ENCODE measurements around the gene UTS2B.

Gene UTS2B

GRCh38 chr3:191238321-191238817 lies 92.0 kb downstream of the UTS2B start:
- no peak for FAIRE-seq
- no peak for TF ChIP-seq POLR2A (IDR thresholded peaks at IDR 0.05; ENCODE audit: low read depth, low read length)
- TF ChIP-seq POU2F2 (IDR thresholded peaks at IDR 0.05; ENCODE audit: low read depth, low read length), result no peak
- TF ChIP-seq TAF1 (IDR thresholded peaks at IDR 0.05; ENCODE audit: low read depth, low read length), result no peak
- no peak for TF ChIP-seq POLR2AphosphoS5 (IDR thresholded peaks at IDR 0.05; ENCODE audit: low read depth, low read length)
- no peak for TF ChIP-seq SPI1 (IDR thresholded peaks at IDR 0.05; ENCODE audit: low read depth, low read length)
- no peak for TF ChIP-seq PAX5 (IDR thresholded peaks at IDR 0.05; ENCODE audit: insufficient read depth, low read length, severe bottlenecking)
- no peak for DNase-seq (ENCODE audit: insufficient read length, low spot score)

- FAIRE-seq, result peak; percentile 66
- DNase-seq (ENCODE audit: insufficient read length, low spot score), result no peak
- no peak for TF ChIP-seq SPI1 (IDR thresholded peaks at IDR 0.05; ENCODE audit: low read depth, low read length)
- no peak for TF ChIP-seq PAX5 (IDR thresholded peaks at IDR 0.05; ENCODE audit: insufficient read depth, low read length, severe bottlenecking)
- no peak for TF ChIP-seq TAF1 (IDR thresholded peaks at IDR 0.05; ENCODE audit: low read depth, low read length)
- TF ChIP-seq POLR2A (IDR thresholded peaks at IDR 0.05; ENCODE audit: low read depth, low read length), result no peak
- no peak for TF ChIP-seq POLR2AphosphoS5 (IDR thresholded peaks at IDR 0.05; ENCODE audit: low read depth, low read length)
- no peak for TF ChIP-seq POU2F2 (IDR thresholded peaks at IDR 0.05; ENCODE audit: low read depth, low read length)
These were observed 93.1 kb downstream of the UTS2B start for GRCh38 chr3:191237047-191237882.

GRCh38 chr3:191236646-191237045 lies 93.7 kb downstream of the UTS2B start:
- FAIRE-seq, result no peak
- TF ChIP-seq POLR2AphosphoS5 (IDR thresholded peaks at IDR 0.05; ENCODE audit: low read depth, low read length), result no peak
- TF ChIP-seq SPI1 (IDR thresholded peaks at IDR 0.05; ENCODE audit: low read depth, low read length), result no peak
- TF ChIP-seq TAF1 (IDR thresholded peaks at IDR 0.05; ENCODE audit: low read depth, low read length), result no peak
- TF ChIP-seq PAX5 (IDR thresholded peaks at IDR 0.05; ENCODE audit: insufficient read depth, low read length, severe bottlenecking), result no peak
- no peak for TF ChIP-seq POLR2A (IDR thresholded peaks at IDR 0.05; ENCODE audit: low read depth, low read length)
- no peak for TF ChIP-seq POU2F2 (IDR thresholded peaks at IDR 0.05; ENCODE audit: low read depth, low read length)
- DNase-seq (ENCODE audit: insufficient read length, low spot score), result no peak

- peak; percentile 43 for DNase-seq (ENCODE audit: insufficient read length, low spot score)
- FAIRE-seq, result peak; percentile 89
- 0 out of 2 replicates have a peak, but pooled peaks have one; percentile 24 for TF ChIP-seq SPI1 (IDR thresholded peaks at IDR 0.05; ENCODE audit: low read depth, low read length)
- TF ChIP-seq TAF1 (IDR thresholded peaks at IDR 0.05; ENCODE audit: low read depth, low read length), result no peak
- peak; percentile 28; the same call in 1 of the 2 replicates for TF ChIP-seq POLR2A (IDR thresholded peaks at IDR 0.05; ENCODE audit: low read depth, low read length)
- peak; percentile 86 for TF ChIP-seq POU2F2 (IDR thresholded peaks at IDR 0.05; ENCODE audit: low read depth, low read length)
These were observed 94.7 kb downstream of the UTS2B start for GRCh38 chr3:191235331-191236314.

- FAIRE-seq (no peak), DNase-seq (ENCODE audit: insufficient read length, low spot score) (no peak)
- TF ChIP-seq SPI1 (IDR thresholded peaks at IDR 0.05; ENCODE audit: low read depth, low read length), result no peak
- no peak for TF ChIP-seq PAX5 (IDR thresholded peaks at IDR 0.05; ENCODE audit: insufficient read depth, low read length, severe bottlenecking)
- no peak for TF ChIP-seq POLR2A (IDR thresholded peaks at IDR 0.05; ENCODE audit: low read depth, low read length)
- TF ChIP-seq POU2F2 (IDR thresholded peaks at IDR 0.05; ENCODE audit: low read depth, low read length), result no peak
- TF ChIP-seq TAF1 (IDR thresholded peaks at IDR 0.05; ENCODE audit: low read depth, low read length), result no peak
- TF ChIP-seq POLR2AphosphoS5 (IDR thresholded peaks at IDR 0.05; ENCODE audit: low read depth, low read length), result no peak
These were observed 96.1 kb downstream of the UTS2B start for GRCh38 chr3:191234216-191234615.

- no peak for DNase-seq (ENCODE audit: insufficient read length, low spot score)
- TF ChIP-seq POLR2A (IDR thresholded peaks at IDR 0.05; ENCODE audit: low read depth, low read length), result no peak
- TF ChIP-seq PAX5 (IDR thresholded peaks at IDR 0.05; ENCODE audit: insufficient read depth, low read length, severe bottlenecking), result no peak
- FAIRE-seq, result no peak
These were observed 102.8 kb downstream of the UTS2B start for GRCh38 chr3:191227541-191227940.

- FAIRE-seq (no peak), DNase-seq (ENCODE audit: insufficient read length, low spot score) (no peak)
- TF ChIP-seq SPI1 (IDR thresholded peaks at IDR 0.05; ENCODE audit: low read depth, low read length) (no peak), POLR2AphosphoS5 (IDR thresholded peaks at IDR 0.05; ENCODE audit: low read depth, low read length) (no peak), PAX5 (IDR thresholded peaks at IDR 0.05; ENCODE audit: insufficient read depth, low read length, severe bottlenecking) (no peak), TAF1 (IDR thresholded peaks at IDR 0.05; ENCODE audit: low read depth, low read length) (no peak), POLR2A (IDR thresholded peaks at IDR 0.05; ENCODE audit: low read depth, low read length) (no peak), POU2F2 (IDR thresholded peaks at IDR 0.05; ENCODE audit: low read depth, low read length) (no peak)
These were observed 108.7 kb downstream of the UTS2B start for GRCh38 chr3:191221638-191222037.

- DNase-seq (ENCODE audit: insufficient read length, low spot score) (no peak), FAIRE-seq (no peak)
- TF ChIP-seq TAF1 (IDR thresholded peaks at IDR 0.05; ENCODE audit: low read depth, low read length), result no peak
- TF ChIP-seq PAX5 (IDR thresholded peaks at IDR 0.05; ENCODE audit: insufficient read depth, low read length, severe bottlenecking), result no peak
- no peak for TF ChIP-seq POLR2A (IDR thresholded peaks at IDR 0.05; ENCODE audit: low read depth, low read length)
- no peak for TF ChIP-seq POLR2AphosphoS5 (IDR thresholded peaks at IDR 0.05; ENCODE audit: low read depth, low read length)
- no peak for TF ChIP-seq SPI1 (IDR thresholded peaks at IDR 0.05; ENCODE audit: low read depth, low read length)
- no peak for TF ChIP-seq POU2F2 (IDR thresholded peaks at IDR 0.05; ENCODE audit: low read depth, low read length)
These were observed 109.4 kb downstream of the UTS2B start for GRCh38 chr3:191220908-191221307.

- no peak for TF ChIP-seq PAX5 (IDR thresholded peaks at IDR 0.05; ENCODE audit: insufficient read depth, low read length, severe bottlenecking)
- TF ChIP-seq TAF1 (IDR thresholded peaks at IDR 0.05; ENCODE audit: low read depth, low read length), result no peak
- TF ChIP-seq POU2F2 (IDR thresholded peaks at IDR 0.05; ENCODE audit: low read depth, low read length), result no peak
- no peak for TF ChIP-seq POLR2AphosphoS5 (IDR thresholded peaks at IDR 0.05; ENCODE audit: low read depth, low read length)
- no peak for TF ChIP-seq POLR2A (IDR thresholded peaks at IDR 0.05; ENCODE audit: low read depth, low read length)
- no peak for TF ChIP-seq SPI1 (IDR thresholded peaks at IDR 0.05; ENCODE audit: low read depth, low read length)
- FAIRE-seq, result no peak
These were observed 113.0 kb downstream of the UTS2B start for GRCh38 chr3:191217301-191217700.

More at GRCh38 chr3:191217301-191217700, 113.0 kb downstream of the UTS2B start:
- DNase-seq (ENCODE audit: insufficient read length, low spot score), result no peak
